Activated CD8-positive, alpha-beta memory T cell treated with anti-CD3 and anti-CD28 coated beads, Interleukin-2, amount 50 U/mL, for 1 hour (primary cell): ENCODE measurements around the gene KAZN.

Source experiments
- DNase-seq: peaks from one replicate; pipeline ENCODE4 v3.0.0-alpha.2; 2020; ENCODE audit errors: extremely low read depth

Gene KAZN

GRCh38 chr1:14932034-14932638 is 333.7 kb downstream of the KAZN start:
- no peak for DNase-seq

GRCh38 chr1:14934867-14935266 is 336.4 kb downstream of the KAZN start:
- DNase-seq, result no peak

DNA sequence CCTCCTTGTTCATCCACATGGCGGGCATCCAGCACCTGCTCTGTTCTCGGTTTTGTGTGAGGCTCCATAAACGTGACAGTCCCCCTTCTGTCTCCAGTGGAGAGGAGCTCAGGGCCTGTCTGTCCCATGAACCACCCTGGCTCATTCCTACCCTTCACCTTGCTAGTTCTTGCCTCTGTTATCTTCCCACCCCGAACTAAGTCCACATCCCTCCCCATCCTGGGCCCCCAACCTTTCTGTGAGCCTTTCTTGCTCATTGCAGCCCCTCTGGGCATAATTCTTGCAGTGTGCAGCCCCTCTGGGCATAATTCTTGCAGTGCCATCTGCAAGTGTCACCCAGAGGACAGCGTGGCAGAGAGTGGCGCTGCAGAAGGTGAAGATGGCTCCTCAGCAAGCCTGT is 338.3 kb downstream of the KAZN start:
- no peak for DNase-seq

DNA sequence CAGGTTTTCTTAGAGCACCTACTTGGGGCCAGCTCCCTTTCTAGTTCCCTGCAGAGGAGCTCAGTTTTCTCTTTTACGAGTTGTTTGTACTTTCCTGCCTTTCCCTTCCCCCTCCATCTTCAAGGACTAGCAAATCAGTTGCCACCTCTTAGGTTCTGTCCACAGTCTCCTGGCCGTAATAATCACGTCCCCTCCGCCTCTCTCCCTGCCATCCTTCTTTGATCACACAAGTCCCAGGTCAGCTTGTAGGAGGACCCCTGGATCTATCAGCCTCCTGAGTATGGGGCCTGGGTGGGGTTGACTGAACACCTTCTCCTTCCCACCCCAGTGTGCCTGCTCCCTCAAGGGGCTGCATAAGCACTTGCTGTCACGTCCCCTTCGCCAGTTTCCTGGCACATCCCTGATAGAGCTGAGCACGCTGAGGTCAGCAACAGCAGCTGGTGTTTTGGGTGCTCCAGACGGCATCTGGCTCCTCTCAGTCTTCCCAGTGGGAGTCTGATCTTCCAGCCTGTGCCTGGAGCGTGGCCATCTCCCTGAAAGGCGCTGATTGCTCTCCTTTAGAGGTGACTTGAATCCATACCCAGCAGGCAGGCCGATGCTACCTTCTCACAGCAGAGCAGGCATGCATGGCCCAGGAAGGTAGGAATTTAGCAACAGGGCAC is 338.9 kb downstream of the KAZN start:
- no peak for DNase-seq

GRCh38 chr1:14939527-14940284 is 341.2 kb downstream of the KAZN start:
- DNase-seq, result no peak

DNA sequence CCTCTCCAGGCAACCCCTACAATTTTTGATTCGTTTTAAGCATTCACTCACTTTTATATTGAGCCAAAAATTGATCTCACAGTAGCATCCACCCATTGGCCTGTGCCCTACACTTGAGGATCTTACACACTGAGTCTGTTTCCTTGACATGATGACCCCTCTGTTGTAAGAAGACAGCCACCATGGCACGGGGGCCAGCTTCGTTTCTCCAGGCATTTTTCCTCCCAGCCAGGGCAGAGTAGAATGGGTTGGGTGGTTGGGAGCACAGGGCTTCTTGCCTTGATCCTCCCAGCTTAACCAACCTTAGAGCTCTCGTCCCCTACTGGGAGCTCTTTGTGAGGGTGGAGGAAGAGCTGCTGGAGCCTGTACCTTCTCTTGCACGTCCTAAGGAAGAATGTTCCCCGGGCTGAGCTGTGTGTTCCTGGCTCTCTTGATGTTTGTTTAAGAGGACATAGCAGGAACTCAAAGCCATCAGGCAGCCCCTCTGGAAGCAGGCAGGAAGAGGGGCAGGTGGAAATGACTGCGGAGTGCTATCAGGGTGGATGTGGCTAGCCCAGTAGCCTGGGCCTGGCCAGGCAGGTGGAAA is 341.9 kb downstream of the KAZN start:
- no peak for DNase-seq

GRCh38 chr1:14941864-14942263 is 343.4 kb downstream of the KAZN start:
- DNase-seq, result no peak

DNA sequence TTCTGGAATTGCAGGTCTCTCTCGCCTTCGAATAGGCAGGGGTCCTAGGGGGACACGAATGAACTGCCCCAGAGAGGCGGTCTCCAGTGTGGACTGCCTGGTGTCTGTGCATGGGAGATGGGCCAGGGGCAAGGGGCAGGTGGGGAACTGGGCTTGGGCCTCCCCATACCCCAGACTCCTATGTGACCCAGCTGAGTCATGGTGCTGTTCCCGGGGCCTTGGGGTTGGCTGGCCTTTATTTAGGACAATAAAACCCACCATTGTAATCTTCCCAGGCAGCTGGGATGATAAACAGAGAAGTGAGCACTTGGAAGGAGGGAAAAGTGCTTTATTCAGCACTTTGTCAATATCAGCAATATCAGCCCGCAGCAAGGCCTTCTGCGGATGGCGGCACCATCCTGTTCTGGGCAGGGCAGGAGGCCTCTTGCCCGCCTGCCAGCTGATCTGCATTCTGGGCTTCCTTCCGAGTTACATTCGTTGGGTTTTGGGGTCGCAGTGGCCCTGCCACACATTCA is 346.0 kb downstream of the KAZN start:
- no peak for DNase-seq

DNA sequence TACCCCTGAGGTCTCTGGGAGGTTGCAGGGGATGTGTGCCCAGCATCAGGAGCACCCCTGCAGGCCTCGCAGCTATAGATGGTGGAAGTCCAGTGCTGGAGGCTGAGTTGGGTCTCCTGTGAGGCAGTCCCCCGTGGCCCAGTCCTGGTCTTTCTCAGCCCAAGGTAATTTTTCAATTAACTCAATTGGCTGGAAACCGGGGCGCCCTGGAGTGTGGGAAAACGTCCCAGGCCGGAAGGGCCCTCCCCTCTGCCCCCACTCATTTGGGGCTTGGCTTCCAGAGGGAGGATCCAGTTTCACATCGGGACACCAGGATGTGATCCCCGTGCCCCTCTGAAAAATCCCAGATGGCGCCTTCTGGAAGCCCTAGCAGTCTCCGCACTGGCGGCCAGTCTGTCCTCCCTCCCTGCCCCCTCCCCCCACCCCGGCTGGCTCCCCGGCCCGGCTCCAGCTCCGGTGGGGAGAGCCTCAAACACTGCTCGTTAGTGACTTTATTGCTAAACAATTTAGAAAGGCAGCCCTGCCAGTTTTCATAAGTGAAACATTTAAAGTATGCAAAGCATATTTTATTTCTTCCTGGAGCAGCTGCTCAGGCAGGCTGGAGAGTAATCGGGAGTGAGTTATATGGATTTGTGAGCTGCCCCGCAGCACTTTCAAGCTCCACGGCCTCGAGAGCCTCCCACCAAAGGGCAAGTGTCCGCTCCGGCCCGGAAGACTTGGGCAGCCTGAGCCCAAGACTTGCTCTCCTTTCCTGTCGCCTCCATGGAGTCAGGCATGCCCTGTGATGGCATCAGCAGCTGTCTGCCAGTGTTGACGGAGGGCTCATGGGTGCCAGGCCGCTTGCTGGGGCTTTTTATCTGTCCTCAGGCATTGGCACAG is 346.9 kb downstream of the KAZN start:
- DNase-seq, result no peak

GRCh38 chr1:14946011-14946359 is 347.5 kb downstream of the KAZN start:
- no peak for DNase-seq

DNA sequence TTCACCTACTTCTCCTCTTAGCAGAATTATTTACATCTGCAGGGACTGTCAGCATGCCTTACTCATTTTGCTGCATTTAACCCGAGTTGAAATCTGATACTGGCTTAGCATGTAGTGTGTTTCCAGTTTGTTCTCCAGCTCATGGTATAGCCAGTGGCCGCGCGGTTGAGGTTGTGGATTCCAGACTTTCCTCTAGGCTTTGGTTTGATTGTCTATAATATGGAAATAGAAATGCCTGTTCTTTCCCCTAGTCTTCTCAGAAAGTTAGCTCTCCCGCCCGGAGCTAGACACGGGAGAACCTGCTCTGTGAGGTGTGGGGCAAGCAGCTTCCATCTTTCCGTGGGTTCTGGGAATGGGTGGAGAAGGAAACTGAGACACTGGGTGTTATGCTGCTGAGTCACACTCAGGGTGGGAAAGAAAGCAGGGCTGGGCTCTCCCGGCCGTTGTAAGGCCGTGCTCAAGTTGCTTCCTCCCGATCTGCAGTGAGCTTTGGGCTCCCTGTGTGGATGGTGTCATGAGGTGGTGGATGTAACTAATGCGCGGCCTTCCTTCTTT is 348.3 kb downstream of the KAZN start:
- DNase-seq, result no peak

GRCh38 chr1:14947421-14947820 is 348.9 kb downstream of the KAZN start:
- DNase-seq, result no peak

DNA sequence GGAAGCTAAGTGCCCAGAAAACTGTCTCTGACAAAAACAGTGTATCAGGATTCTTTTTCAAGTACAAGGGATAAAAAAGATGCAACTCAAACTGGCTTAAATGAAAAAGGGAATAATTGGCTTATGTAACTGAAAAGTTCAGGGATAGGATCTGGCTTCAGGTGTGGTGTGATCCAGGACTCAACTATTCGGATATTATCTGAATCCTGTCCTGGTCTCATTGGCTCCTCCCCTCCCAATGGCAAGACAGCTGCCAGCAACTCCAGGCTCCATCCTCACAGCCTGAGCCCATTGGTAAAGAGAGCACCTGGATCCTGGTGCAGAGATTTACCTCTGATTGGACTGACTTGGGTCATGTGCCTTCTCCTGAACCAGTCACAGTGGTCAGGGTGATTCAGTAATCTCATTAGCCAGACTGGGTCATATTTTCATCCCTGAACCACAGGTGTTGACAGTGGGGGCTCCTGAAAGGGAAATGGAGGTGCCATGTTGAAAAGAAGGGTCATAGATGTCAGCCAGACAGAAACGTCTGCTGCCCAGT is 349.7 kb downstream of the KAZN start:
- no peak for DNase-seq

GRCh38 chr1:14949270-14949835 is 350.9 kb downstream of the KAZN start:
- no peak for DNase-seq

- no peak for DNase-seq
Observed at GRCh38 chr1:14949836-14950713, 351.6 kb downstream of the KAZN start.

DNA sequence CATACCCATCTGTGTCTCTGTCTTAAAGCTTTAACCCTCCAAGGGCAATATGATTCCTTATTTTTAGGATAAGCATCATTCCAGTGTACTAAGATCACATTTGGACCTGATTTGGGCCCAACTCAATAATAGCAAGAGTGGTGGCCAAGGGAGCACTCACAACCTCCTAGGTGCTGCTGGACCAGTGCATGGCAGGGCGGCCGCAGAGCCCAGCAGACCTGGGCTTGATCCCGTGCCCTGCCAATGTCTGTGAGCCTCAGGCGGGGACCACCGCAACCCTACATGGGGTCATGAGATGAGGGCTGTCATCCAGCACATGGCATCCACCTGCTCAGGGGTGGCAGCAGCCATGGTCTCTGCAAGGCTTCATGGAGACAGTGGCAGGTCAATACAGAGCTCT is 353.3 kb downstream of the KAZN start:
- DNase-seq, result no peak

DNA sequence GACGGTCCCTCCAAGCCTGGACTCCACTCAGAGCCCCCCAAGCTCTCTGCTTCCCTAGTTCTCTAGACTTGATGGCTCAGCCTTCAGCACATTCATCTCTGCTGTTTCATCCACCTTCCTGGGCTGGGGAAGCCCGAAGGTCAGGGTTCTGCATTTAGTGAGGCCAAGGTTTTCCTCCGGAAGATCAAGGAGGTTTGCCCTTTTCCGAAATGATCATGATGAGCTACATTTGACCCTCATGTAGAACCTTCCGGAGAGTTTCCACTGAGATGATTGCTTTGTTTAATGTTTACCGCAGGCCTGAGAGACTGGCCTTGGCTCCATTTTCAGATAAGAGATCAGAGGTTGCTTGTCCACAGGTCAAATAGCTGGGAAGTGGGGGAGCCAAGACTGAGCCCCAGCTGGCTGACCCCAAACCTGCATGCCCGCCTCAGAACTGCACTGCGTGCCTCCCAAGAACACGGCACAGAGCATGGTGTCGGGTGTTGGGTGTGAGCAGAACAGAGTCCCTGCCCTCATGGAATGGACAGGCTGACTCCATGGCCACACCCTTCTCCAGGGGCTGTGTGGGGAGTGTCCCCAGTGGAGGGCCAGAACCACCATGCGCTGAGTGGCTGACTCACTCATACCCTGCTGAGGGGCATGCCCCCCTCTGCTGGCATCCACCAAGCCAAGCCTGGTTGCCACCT is 354.3 kb downstream of the KAZN start:
- no peak for DNase-seq

GRCh38 chr1:14954210-14954609 is 355.7 kb downstream of the KAZN start:
- no peak for DNase-seq

- DNase-seq, result no peak
Observed at GRCh38 chr1:14954930-14955329, 356.4 kb downstream of the KAZN start.
